Activated CD4-positive, alpha-beta T cell treated with anti-CD3 and anti-CD28 coated beads, Interleukin-2, amount 50 U/mL, for 1 hour (primary cell): Measurements from ENCODE around the gene PLOD2.

Source experiments
- DNase-seq: peaks from one replicate; pipeline ENCODE4 v3.0.0-alpha.2; 2020

PLOD2 gene

DNA sequence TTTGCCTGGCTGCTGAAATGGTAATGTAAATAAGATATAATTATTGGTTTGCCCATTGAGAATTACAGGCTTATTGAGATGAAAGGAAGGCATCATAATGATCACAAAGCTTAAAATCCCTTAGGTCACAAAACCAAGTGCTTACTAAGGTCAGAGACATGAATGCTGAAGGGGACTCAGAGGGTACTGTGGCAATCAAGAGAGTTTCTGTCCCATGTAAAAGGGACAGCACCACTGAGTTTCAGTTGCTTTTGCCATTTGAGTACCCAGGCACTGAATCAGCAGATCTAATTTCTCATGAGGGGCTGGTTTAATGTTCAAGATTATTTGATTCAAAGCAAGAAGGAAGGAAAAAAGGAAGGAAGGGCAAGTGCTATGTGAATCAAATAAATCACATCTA, 127.0 kb downstream of the PLOD2 start:
- no peak for DNase-seq

DNA sequence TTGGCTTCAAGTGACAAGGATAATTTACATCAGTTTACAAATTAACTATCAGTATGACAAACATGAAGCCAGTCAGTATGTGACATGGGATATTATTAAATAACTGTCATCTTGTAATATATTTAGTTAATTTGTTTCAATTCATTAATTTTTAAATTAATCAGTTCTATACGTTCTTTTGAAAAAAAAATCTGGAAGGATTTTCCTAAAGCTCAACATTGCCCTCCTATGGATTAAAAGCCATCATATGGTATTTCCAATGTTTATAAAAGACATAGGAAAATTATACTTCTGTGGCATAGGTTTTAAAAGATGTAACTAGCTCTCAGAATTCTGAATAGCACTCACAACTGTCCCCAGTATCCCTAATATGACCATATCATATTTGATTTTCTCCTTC, 134.4 kb downstream of the PLOD2 start:
- no peak for DNase-seq

DNA sequence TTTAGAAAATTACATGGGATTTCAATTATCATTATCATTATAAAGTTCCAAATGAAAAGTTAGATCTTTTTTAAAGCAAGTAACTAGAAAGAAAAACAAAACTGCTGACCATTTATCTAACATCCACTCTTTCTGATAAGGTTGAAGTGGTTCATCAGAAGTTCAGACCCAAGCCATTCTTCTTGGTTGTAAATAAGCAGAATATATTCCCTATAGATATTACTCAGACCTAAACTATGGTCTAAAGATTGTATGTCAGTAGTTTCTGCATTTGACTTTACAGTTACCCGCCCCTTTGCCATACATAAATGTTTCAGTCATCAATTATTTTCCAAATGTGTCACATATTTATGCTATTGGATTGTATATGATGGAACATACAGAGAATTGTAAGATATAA, 136.7 kb downstream of the PLOD2 start:
- DNase-seq = no peak

DNA sequence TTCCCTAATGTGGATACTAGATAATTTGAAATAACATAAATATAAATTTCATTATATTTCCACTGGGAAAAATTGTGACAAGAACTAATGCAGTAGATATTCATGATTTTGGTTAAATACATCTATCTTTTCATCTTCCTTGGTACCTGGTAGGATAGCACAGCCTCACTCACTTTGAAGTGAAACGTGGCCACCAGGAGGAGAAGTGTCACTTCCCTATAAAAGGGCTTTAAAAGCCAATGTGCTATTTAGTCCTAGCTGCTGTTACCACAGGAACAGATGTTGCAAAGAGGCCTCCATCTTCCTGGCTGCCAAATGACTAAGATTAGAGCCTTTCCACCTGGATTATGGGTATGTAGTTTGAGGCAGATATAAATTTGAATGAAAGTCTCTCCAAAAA, 140.0 kb downstream of the PLOD2 start:
- DNase-seq = no peak

DNA sequence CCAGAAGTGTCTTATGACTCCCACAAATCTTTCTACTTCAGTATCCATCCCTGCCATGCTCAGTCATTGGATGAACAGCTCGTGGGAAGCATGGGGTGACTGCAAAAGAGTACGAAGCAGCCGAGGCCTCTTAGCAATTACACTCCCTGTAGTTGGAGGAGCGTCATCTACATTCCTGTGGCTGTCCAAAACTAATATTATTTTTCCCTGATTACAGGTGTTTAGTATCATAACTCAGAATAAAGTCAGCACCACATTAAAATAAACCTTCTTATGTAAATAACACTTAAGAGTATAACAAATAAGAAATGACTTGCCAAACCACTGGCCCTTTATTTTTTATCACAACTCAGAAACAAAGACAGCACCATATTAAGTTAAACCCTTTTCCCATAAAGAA, 141.5 kb downstream of the PLOD2 start:
- no peak for DNase-seq
